Lung (tissue), 12 donors: ENCODE measurements around the gene ZNF710. TPM values are rescaled to one million over a fixed set of nuclear protein-coding genes. Genes with fewer than 3 reads are reported as not detected.
"Not testable (repeated sequence)": the region's sequence is repeated elsewhere in the genome, so short reads cannot be mapped to it uniquely, and the experiment has no call there.

Experiments
- ATAC-seq: fragments of 200-7000 bp; cut with Tn5 transposase; one replicate; pipeline ENCODE4 v1.9.1; 2020; ENCODE audit warnings: moderate number of reproducible peaks; ENCODE audit not compliant: insufficient read depth, low FRiP score
- DNase-seq, 3 donors: peaks; one replicate each; pipeline ENCODE4 v3.0.0-alpha.2; 2013 to 2017
- H3K27ac ChIP-seq, 2 donors: one replicate each; pipeline ENCODE4 v1.5.1; 2013; ENCODE audit warnings: mild to moderate bottlenecking in 2 of 2, moderate library complexity in 2 of 2, control low read depth in 1 of 2, inconsistent platforms in 1 of 2, low read depth in 1 of 2, low read length in 1 of 2
- H3K27me3 ChIP-seq, 3 donors: one replicate each; pipeline ENCODE4 v1.5.1; 2013; ENCODE audit warnings: low read length in 2 of 3; ENCODE audit not compliant: control insufficient read depth in 3 of 3, insufficient read depth in 3 of 3
- H3K36me3 ChIP-seq, 4 donors: one replicate each; pipeline ENCODE4 v1.5.1; 2013; ENCODE audit warnings: low read length in 4 of 4, mild to moderate bottlenecking in 1 of 4, moderate library complexity in 1 of 4; ENCODE audit not compliant: control insufficient read depth in 4 of 4, insufficient read depth in 4 of 4
- H3K4me1 ChIP-seq, 5 donors: one replicate each; pipeline ENCODE4 v1.5.1; 2013; ENCODE audit warnings: low read length in 5 of 5, mild to moderate bottlenecking in 2 of 5, moderate library complexity in 1 of 5; ENCODE audit not compliant: control insufficient read depth in 5 of 5, insufficient read depth in 5 of 5
- H3K4me3 ChIP-seq: one replicate; pipeline ENCODE4 v1.5.1; 2013; ENCODE audit warnings: mild to moderate bottlenecking, control low read depth, moderate library complexity
- H3K9ac ChIP-seq, 2 donors: one replicate each; pipeline ENCODE4 v1.5.1; 2013; ENCODE audit warnings: low read length in 2 of 2, control low read depth in 1 of 2; ENCODE audit not compliant: insufficient read depth in 1 of 2
- H3K9me3 ChIP-seq, 4 donors: one replicate each; pipeline ENCODE4 v1.5.1; 2013; ENCODE audit warnings: low read length in 3 of 4, mild to moderate bottlenecking in 1 of 4, moderate library complexity in 1 of 4; ENCODE audit not compliant: control insufficient read depth in 4 of 4, insufficient read depth in 3 of 4
- CTCF ChIP-seq: IDR thresholded peaks from 2 replicates; pipeline ENCODE4 v1.5.1; 2012; ENCODE audit warnings: mild to moderate bottlenecking; ENCODE audit errors: control extremely low read depth, extremely low read depth
- WGBS, 2 donors: extraction: QIAGEN DNeasy Blood & Tissue Kit; methylation state at CpG; one replicate each; pipeline ENCODE4 v1.1.7; 2013; 5-methylcytosine and 5-hydroxymethylcytosine counted together
- polyA plus RNA-seq, 2 donors: library from polyadenylated mRNA; stranded (reverse); fragments of 200-250 nt; gene quantifications; one replicate each; pipeline ENCODE4 v1.2.1, GENCODE V29; 2013
- total RNA-seq, 2 donors: library from RNA; depleted of rRNA in 1 of 2; stranded (reverse); fragments of >200 nt in 1 of 2; gene quantifications; one replicate each; pipeline ENCODE4 v1.2.1, GENCODE V29; 2014 to 2021
- donor health status: control.
- donor health status: control.
- donor health status: Bipolar disorder and iron deficiency.
- donor health status: healthy.
- donor health status: DM: yes; HTN: yes; CAD: no.

Gene ZNF710
- total and polyA plus RNA-seq, 4 donors, result 19.6 to 49.1 (median 38.6) TPM

DNA sequence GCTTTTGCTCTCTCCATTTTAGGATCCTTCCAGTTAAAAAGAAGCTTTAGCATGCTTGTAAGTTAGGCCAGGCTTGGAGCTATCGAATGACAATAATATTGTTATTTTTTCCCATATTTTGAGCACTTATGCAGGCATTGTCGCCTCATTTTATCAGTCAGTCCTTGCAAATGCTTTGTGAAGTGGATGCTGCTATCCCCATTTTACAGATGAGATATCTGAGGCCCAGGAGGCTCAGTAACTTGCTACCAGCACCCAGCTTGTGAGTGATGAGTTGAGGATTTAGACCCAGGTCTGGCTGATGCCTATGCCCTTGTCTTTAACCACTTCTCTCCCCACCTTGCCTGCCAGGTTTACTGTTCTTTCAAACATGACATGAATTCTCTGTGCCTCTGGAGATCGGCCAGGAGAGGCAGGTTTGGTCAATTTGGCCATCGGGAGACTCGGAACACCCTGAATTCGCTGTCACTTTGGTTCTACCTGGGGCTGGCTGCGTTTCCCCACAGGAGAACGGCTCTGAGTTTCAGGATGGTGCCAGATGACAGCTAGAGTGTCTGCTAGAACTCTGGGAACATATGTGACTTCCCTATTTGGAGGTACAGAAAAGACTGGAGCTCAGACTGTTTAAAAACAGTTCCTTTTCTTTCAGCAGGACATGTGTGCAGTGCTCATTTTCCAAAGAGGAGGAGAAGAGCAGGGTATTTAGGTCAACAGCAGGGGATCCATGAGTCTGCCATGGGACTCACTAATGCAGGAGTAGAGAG, 25.5 kb upstream of the ZNF710 start:
- TF ChIP-seq CTCF, result no peak
- DNase-seq (no peak), ATAC-seq (no peak)
- H3K4me1 ChIP-seq, result peaks cover 0 to 8% (median 0%) of the 10 kb centered on the region in 5 donors
- H3K27me3 ChIP-seq, result no peaks in the 10 kb centered on the region
- H3K4me3 ChIP-seq, result no peak overlapping the region
- H3K9me3 ChIP-seq, result no peaks in the 10 kb centered on the region
- WGBS, 2 donors, result 78 to 86% methylated on average over 8 of the region's 8 CpGs
- H3K9ac ChIP-seq, result no peak overlapping the region
- H3K36me3 ChIP-seq, result no peaks in the 10 kb centered on the region
- peak overlapping the region in 1 of 2 donors; percentile 3 for H3K27ac ChIP-seq

- TF ChIP-seq CTCF, result no peak
- ATAC-seq, result no peak
- Histone ChIP-seq H3K27me3 (no peaks in the 10 kb centered on the region), H3K9me3 (no peaks in the 10 kb centered on the region), H3K4me3 (no peak overlapping the region), H3K4me1 (peaks cover 0 to 8% (median 0%) of the 10 kb centered on the region in 5 donors), H3K9ac (no peak overlapping the region), H3K27ac (peak overlapping the region in 1 of 2 donors; percentile 3), H3K36me3 (no peaks in the 10 kb centered on the region)
- 64 to 77% methylated on average over 5 of the region's 5 CpGs for WGBS, 2 donors
- DNase-seq, result no peak
Measured at GRCh38 chr15:89976246-89976600, 24.9 kb upstream of the ZNF710 start.

DNA sequence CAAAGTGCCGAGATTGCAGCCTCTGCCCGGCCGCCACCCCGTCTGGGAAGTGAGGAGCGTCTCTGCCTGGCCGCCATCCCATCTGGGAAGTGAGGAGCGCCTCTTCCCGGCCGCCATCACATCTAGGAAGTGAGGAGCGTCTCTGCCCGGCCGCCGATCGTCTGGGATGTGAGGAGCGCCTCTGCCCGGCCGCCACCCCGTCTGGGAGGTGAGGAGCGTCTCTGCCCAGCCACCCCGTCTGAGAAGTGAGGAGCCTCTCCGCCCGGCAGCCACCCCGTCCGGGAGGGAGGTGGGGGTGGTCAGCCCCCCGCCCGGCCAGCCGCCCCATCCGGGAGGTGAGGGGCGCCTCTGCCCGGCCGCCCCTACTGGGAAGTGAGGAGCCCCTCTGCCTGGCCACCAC, 23.3 kb upstream of the ZNF710 start:
- ATAC-seq, H3K36me3 ChIP-seq, H3K4me3 ChIP-seq, H3K27me3 ChIP-seq, H3K9ac ChIP-seq, H3K27ac ChIP-seq, DNase-seq, H3K4me1 ChIP-seq, H3K9me3 ChIP-seq: not testable (repeated sequence)
- 95 to 96% methylated on average over 22 to 29 of the region's 31 CpGs for WGBS, 2 donors

DNA sequence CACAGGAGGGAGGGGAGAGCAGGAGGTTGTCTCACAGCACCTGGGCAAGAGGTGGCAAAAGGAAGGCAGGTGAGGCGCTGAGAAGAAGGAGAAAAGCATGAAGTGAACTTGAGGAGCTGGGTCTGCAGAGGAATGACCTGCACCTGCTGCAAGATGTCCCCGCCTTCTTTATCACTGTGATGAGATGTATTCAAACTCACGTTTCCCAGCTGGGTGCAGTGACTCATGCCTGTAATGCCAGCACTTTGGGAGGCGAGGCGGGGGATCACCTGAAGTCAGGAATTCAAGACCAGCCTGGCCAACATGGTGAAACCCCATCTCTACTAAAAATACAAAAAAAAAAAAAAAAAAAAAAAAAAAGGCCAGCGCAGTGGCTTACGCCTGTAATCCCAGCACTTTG, 22.2 kb upstream of the ZNF710 start:
- H3K4me3 ChIP-seq, result no peak overlapping the region
- 92% methylated on average over 7 of the region's 7 CpGs for WGBS, 2 donors
- no peak for ATAC-seq

More for the DNA sequence above, 22.2 kb upstream of the ZNF710 start:
- no peak overlapping the region for H3K9ac ChIP-seq
- no peaks in the 10 kb centered on the region for H3K9me3 ChIP-seq
- no peaks in the 10 kb centered on the region for H3K36me3 ChIP-seq
- no peaks in the 10 kb centered on the region for H3K27me3 ChIP-seq
- no peak overlapping the region for H3K27ac ChIP-seq
- no peaks in the 10 kb centered on the region for H3K4me1 ChIP-seq
- no peak for TF ChIP-seq CTCF
- DNase-seq, result no peak
